DMS53 (cell line): Measurements from ENCODE around the gene DGCR8.

Experiments used
- DNase-seq: peaks from one replicate; lab custom pipeline; 2025; lab: John Stamatoyannopoulos, UW

Gene DGCR8

GRCh38 chr22:20079745-20080444, at the start of gene DGCR8:
TSS of gene DGCR8 (plus strand) at chr22:20080241. CDS start at chr22:20085964, 5,723 bp downstream.
- peak; percentile 92 for DNase-seq

GRCh38 chr22:20031732-20032406, 48.2 kb upstream of the DGCR8 start:
- DNase-seq: no peak

GRCh38 chr22:20032407-20032991, 47.5 kb upstream of the DGCR8 start:
- DNase-seq: no peak

GRCh38 chr22:20033045-20033706, 46.9 kb upstream of the DGCR8 start:
- no peak for DNase-seq

DNA sequence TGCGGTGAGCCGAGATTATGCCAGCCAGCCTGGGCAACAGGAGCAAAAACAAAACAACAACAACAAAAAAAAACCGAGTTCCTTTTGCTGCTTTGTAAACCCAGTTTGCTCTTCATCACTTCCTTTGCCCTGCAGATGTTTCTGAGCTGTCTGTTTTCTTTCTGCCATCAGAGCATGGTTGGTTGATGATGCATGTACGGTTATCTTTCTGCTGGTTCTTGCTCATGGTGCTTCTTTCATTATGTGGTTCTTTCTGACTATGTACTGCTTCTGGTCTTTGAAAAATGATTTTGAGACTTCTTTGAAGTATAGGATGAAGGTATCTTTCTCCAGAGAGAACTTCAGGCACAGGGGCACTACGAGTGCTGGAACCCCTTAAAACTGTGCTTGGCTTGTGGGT, 45.9 kb upstream of the DGCR8 start:
- no peak for DNase-seq

GRCh38 chr22:20035375-20036083, 44.5 kb upstream of the DGCR8 start:
- DNase-seq: no peak

GRCh38 chr22:20036084-20036482, 44.0 kb upstream of the DGCR8 start:
- DNase-seq: no peak

- no peak for DNase-seq
Measured at GRCh38 chr22:20036535-20037392, 43.3 kb upstream of the DGCR8 start.

GRCh38 chr22:20037419-20037818, 42.6 kb upstream of the DGCR8 start:
- DNase-seq: no peak

DNA sequence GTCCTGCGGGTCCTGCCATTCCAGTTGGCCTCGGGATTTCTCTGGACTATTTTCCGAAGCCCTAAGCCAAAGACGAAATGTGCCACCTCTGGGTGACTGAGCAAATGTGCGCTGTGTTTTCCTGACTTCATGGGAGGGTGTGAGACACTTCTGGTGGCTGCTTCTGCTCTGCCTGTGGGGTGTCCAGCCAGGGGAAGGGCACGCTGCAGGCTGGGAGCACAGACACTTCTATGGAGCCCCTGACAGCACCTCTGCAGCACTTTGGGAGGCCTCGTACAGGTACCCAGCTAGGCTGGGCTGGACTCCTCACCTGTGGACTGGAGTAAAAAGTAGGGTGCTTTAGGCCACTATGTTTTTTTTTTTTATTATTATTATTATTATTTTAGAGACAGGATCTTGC, 41.5 kb upstream of the DGCR8 start:
- no peak for DNase-seq

- no peak for DNase-seq
Measured at GRCh38 chr22:20039683-20040325, 40.2 kb upstream of the DGCR8 start.

DNA sequence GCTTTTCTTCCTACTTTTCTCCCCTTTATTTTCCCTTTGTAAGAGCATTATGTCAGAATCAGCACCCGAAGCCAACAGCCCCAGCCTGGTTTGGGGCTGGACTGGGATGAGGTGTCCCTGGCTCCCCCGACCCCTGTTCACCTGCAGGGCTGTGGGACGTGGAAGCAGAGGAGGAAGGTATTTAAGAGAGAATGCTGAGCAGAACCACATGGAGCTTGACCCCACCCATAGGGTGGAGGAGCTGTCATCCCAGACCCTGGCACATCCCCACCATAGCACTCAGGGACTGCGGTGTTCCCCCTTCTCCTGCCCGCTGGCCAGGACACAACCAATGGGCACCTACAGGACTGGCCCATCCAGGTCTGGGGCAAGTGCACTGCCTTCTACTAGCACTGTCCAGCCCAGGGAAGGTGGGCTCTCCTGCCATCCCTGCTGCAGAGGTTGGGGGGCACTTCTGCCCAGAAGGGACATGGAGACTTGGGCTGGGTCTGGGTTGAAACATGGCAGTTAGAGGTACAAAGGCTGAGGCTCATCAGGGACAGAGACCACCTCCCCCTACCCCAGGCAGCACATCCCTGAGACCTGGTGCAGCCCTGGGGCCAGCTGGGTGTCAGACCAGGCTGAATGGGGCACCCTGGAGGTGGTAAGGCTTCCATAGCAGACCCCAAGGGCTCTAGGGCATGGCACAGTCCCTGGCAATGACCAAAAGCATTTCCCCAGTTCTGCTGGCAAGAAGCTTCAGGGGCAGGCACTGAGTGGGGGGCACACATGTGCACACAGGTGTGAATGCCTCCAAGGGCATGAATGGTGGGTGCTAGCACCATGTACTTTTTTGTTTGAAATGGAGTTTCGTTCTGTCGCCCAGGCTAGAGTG, 39.5 kb upstream of the DGCR8 start:
- DNase-seq: no peak

GRCh38 chr22:20043057-20043996, 36.7 kb upstream of the DGCR8 start:
- DNase-seq: no peak

GRCh38 chr22:20043997-20044342, 36.1 kb upstream of the DGCR8 start:
- no peak for DNase-seq

- no peak for DNase-seq
Measured at GRCh38 chr22:20044495-20045151, 35.4 kb upstream of the DGCR8 start.

GRCh38 chr22:20046730-20047129, 33.3 kb upstream of the DGCR8 start:
- no peak for DNase-seq

DNA sequence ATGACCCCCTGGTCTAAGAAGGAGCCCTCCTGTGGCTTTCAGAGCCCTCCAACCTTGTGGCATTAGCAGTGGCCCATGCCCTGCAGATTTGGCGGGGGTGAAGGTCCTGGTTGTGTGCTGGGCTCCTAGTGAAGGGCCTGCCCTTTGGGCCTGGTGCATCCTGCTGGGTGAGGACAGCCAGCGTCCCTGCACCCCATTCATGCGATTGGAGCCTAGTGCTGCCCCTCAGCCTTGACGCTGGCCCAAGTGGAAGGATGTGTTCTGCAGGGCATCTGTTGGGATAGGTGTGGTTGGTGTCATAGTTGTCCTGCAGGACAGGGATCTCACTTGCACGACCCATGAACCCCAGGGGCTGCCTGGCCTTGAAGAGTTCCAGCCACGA, 28.1 kb upstream of the DGCR8 start:
- DNase-seq: no peak
